GM21825 (cell line): ENCODE measurements around the gene SPATA21.

ENCODE experiments used
- ATAC-seq: cut with Tn5 transposase; IDR thresholded peaks from one replicate; pipeline ENCODE4 v1.9.1; 2021; ENCODE audit warnings: mild to moderate bottlenecking, moderate library complexity; ENCODE audit not compliant: unreplicated experiment

Gene SPATA21

GRCh38 chr1:16351994-16352841 lies 85.0 kb downstream of the SPATA21 start, which contains the start of gene FBXO42:
Gene FBXO42, minus strand, starts transcription at chr1:16352480. Its CDS starts 37,062 bp downstream, at chr1:16315418.
- peak; percentile 85 for ATAC-seq

GRCh38 chr1:16351456-16351993 lies 85.7 kb downstream of the SPATA21 start:
- ATAC-seq: no peak

- no peak for ATAC-seq
Measured at GRCh38 chr1:16349847-16350406, 87.3 kb downstream of the SPATA21 start.
